DND-41 (cell line): ENCODE results near the gene WAS.

Source experiments
- ATAC-seq: fragments of 200-7000 bp; cut with Tn5 transposase; 3 replicates; pipeline ENCODE4 v1.9.1; 2021; ENCODE audit warnings: low read depth; ENCODE audit not compliant: insufficient read depth
- DNase-seq: peaks from one replicate; pipeline ENCODE4 v3.0.0-alpha.2; 2020
- H2AFZ ChIP-seq: 2 replicates; pipeline ENCODE4 v1.6.0; 2012; ENCODE audit warnings: low read depth, low read length
- H3K27ac ChIP-seq: 2 replicates; pipeline ENCODE4 v1.5.1; 2012; ENCODE audit warnings: low read length, inconsistent platforms
- H3K27me3 ChIP-seq: fragments of 200-600 bp; sonication (generic); 2 replicates; pipeline ENCODE4 v1.6.0; 2012; ENCODE audit warnings: low read length, mild to moderate bottlenecking, inconsistent platforms; ENCODE audit not compliant: insufficient read depth, poor library complexity
- H3K36me3 ChIP-seq: 2 replicates; pipeline ENCODE4 v1.5.1; 2012; ENCODE audit warnings: low read length, inconsistent platforms; ENCODE audit not compliant: insufficient read depth
- H3K4me1 ChIP-seq: 2 replicates; pipeline ENCODE4 v1.5.1; 2012; ENCODE audit warnings: mild to moderate bottlenecking, low read length; ENCODE audit not compliant: insufficient read depth
- H3K4me2 ChIP-seq: 2 replicates; pipeline ENCODE4 v1.6.0; 2012; ENCODE audit warnings: mild to moderate bottlenecking, moderate library complexity, low read length, inconsistent platforms; ENCODE audit not compliant: insufficient read depth
- H3K4me3 ChIP-seq, 2 experiments: fragments of 200-600 bp in 1 of 2; shearing (Covaris generic) in 1 of 2; 2 replicates each; pipeline ENCODE4 v1.5.1; 2012 to 2016; ENCODE audit warnings: inconsistent platforms in 2 of 2, low read length in 2 of 2, mild to moderate bottlenecking in 2 of 2, low read depth in 1 of 2, moderate library complexity in 1 of 2
- H3K79me2 ChIP-seq: 2 replicates; pipeline ENCODE4 v1.6.0; 2012; ENCODE audit warnings: low read length, inconsistent platforms; ENCODE audit not compliant: insufficient read depth
- H3K9ac ChIP-seq: 2 replicates; pipeline ENCODE4 v1.6.0; 2012; ENCODE audit warnings: low read depth, mild to moderate bottlenecking, inconsistent platforms, low read length, moderate library complexity
- H3K9me3 ChIP-seq: 2 replicates; pipeline ENCODE4 v1.5.1; 2012; ENCODE audit warnings: low read length, moderate library complexity, mild to moderate bottlenecking, inconsistent platforms; ENCODE audit not compliant: insufficient read depth, severe bottlenecking
- H4K20me1 ChIP-seq: 2 replicates; pipeline ENCODE4 v1.6.0; 2012; ENCODE audit warnings: low read length; ENCODE audit not compliant: insufficient read depth
- CTCF ChIP-seq: IDR thresholded peaks from 2 replicates; pipeline ENCODE4 v1.5.1; 2012; ENCODE audit warnings: borderline replicate concordance, low read length, moderate library complexity, mild to moderate bottlenecking; ENCODE audit not compliant: poor library complexity, severe bottlenecking; ENCODE audit errors: extremely low read depth
- EZH2 ChIP-seq: IDR thresholded peaks from 3 replicates; pipeline ENCODE4 v1.6.1; 2012; ENCODE audit warnings: borderline replicate concordance, low read depth, mild to moderate bottlenecking, moderate library complexity, low read length, inconsistent platforms; ENCODE audit not compliant: severe bottlenecking

Gene WAS

DNA sequence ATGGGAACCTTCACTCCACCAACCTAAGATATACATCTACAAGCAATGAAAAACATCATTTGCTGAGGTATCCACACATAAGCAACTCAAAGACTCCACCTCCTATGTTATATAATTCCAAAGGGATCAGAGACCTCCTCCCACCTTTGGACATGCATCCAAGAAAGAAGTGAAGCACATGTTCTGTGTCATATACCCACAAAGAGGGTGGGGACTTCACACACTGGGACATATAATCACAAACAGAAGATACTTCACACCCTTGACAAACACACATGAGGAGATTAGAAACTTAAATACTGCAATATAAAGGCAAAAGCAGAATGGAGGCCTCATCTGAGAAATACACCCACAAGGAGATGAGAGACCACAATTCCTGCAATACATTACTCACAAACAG is 38.3 kb downstream of the WAS start:
- DNase-seq, result no peak
- Histone ChIP-seq H3K4me3 (no peak overlapping the region), H3K4me2 (no peak overlapping the region), H3K79me2 (no peaks in the 10 kb centered on the region; the same call in 1 of the 2 replicates), H4K20me1 (no peaks in the 10 kb centered on the region), H3K9ac (no peak overlapping the region), H3K4me1 (no peaks in the 10 kb centered on the region), H3K27ac (no peak overlapping the region), H2AFZ (no peak overlapping the region), H3K36me3 (no peaks in the 10 kb centered on the region), H3K9me3 (no peaks in the 10 kb centered on the region), H3K27me3 (no peaks in the 10 kb centered on the region)
- TF ChIP-seq CTCF (no peak), EZH2 (no peak)
- no peak for ATAC-seq

- ATAC-seq, result no peak
- H3K79me2 ChIP-seq, result no peaks in the 10 kb centered on the region
- no peaks in the 10 kb centered on the region for H3K9me3 ChIP-seq
- H3K4me3 ChIP-seq, result no peak overlapping the region
- H3K27ac ChIP-seq, result no peak overlapping the region
- no peak overlapping the region for H3K9ac ChIP-seq
- DNase-seq, result no peak
- no peak for TF ChIP-seq CTCF
- no peak for TF ChIP-seq EZH2
- H2AFZ ChIP-seq, result no peak overlapping the region
- no peaks in the 10 kb centered on the region for H3K27me3 ChIP-seq
- no peaks in the 10 kb centered on the region for H3K36me3 ChIP-seq
- no peak overlapping the region for H3K4me2 ChIP-seq
- H4K20me1 ChIP-seq, result no peaks in the 10 kb centered on the region
- H3K4me1 ChIP-seq, result no peaks in the 10 kb centered on the region
Measured at GRCh38 chrX:48726596-48726995, 43.0 kb downstream of the WAS start.

DNA sequence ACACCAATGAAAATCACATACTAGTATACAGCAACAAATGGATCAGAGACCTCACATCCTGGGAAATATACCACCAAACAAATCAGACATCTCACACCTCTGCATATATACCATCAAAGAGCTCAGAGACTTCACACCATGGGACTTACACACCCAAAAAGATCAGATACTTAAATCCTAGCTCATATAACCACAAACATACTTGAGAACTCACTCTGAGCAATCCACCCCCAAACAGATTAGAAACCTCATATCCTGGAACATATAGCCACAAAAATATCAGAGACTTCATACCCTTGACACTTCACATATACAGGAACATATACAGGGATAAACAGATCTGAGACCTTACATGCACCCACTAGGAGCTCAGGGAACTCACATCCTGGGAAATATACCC is 45.1 kb downstream of the WAS start:
- no peaks in the 10 kb centered on the region for H3K9me3 ChIP-seq
- DNase-seq (no peak), ATAC-seq (peak; percentile 37; the same call in 1 of the 3 replicates)
- no peak overlapping the region for H3K9ac ChIP-seq
- H3K27me3 ChIP-seq, result no peaks in the 10 kb centered on the region
- TF ChIP-seq CTCF (no peak), EZH2 (no peak)
- no peaks in the 10 kb centered on the region for H3K36me3 ChIP-seq
- H3K79me2 ChIP-seq, result no peaks in the 10 kb centered on the region
- no peak overlapping the region for H2AFZ ChIP-seq
- H3K4me1 ChIP-seq, result no peaks in the 10 kb centered on the region
- H3K4me2 ChIP-seq, result no peak overlapping the region
- H3K27ac ChIP-seq, result no peak overlapping the region
- no peak overlapping the region for H3K4me3 ChIP-seq
- H4K20me1 ChIP-seq, result no peaks in the 10 kb centered on the region

GRCh38 chrX:48736303-48736702 is 52.7 kb downstream of the WAS start:
- H3K27me3 ChIP-seq, result no peaks in the 10 kb centered on the region
- H3K79me2 ChIP-seq, result peaks cover 12% of the 10 kb centered on the region
- H4K20me1 ChIP-seq, result no peaks in the 10 kb centered on the region
- no peaks in the 10 kb centered on the region for H3K36me3 ChIP-seq
- ATAC-seq (no peak), DNase-seq (no peak)
- H3K9me3 ChIP-seq, result no peaks in the 10 kb centered on the region
- H3K27ac ChIP-seq, result peak overlapping the region; percentile 80
- H2AFZ ChIP-seq, result peak overlapping the region; percentile 80
- H3K4me2 ChIP-seq, result peak overlapping the region; percentile 92
- H3K4me1 ChIP-seq, result peaks cover 28% of the 10 kb centered on the region
- H3K9ac ChIP-seq, result peak overlapping the region; percentile 74
- H3K4me3 ChIP-seq, result peak overlapping the region; percentile 53 to 63; a peak in 3 of 4 replicates
- TF ChIP-seq CTCF (no peak), EZH2 (no peak)
